ENCODE measurements around the gene ADAP2.

- TF ChIP-seq CTCF (IDR thresholded peaks at IDR 0.05) (no peak), POLR2A (IDR thresholded peaks at IDR 0.05) (no peak), EP300 (IDR thresholded peaks at IDR 0.05) (no peak)
Measured at GRCh38 chr17:30915833-30916611, 5.7 kb upstream of the ADAP2 start.
